B cell (primary cell): ENCODE data around the gene LMTK3. TPM values are rescaled to one million over a fixed set of nuclear protein-coding genes. Genes with fewer than 3 reads are reported as not detected.

Source experiments
- ATAC-seq: fragments of 200-7000 bp; cut with Tn5 transposase; one replicate; pipeline ENCODE4 v1.10.0; 2021; ENCODE audit warnings: low read depth, mild to moderate bottlenecking, moderate number of reproducible peaks, moderate library complexity
- CTCF ChIA-PET: fragments of 350-600 bp; sonication (Branson Sonifier 250); formaldehyde crosslinking; loops from one replicate; lab custom pipeline; 2021; ENCODE audit warnings: antibody characterized with exemption, inconsistent platforms; lab: Charles Lee
- POLR2A ChIA-PET: fragments of 350-600 bp; sonication (Branson Sonifier 250); formaldehyde crosslinking; loops from one replicate; lab custom pipeline; 2021; ENCODE audit warnings: antibody characterized with exemption; lab: Charles Lee
- DNase-seq: peaks from one replicate; pipeline ENCODE4 v3.0.0; 2013
- H2AFZ ChIP-seq: 2 replicates; pipeline ENCODE4 v1.6.1; 2012; ENCODE audit warnings: mild to moderate bottlenecking, low read depth, low read length; ENCODE audit not compliant: insufficient read depth, poor library complexity, severe bottlenecking
- H3K27ac ChIP-seq, 2 donors: 1 replicate in 1 of 2; 2 replicates in 1 of 2; pipeline ENCODE4 v1.5.1; 2012 to 2013; ENCODE audit warnings: low read length in 2 of 2, mild to moderate bottlenecking in 2 of 2, moderate library complexity in 1 of 2
- H3K27me3 ChIP-seq, 4 experiments: fragments of 200-600 bp in 1 of 4; sonication (generic) in 1 of 4; replicated peaks in 1 of 4; 1 replicate in 2 of 4; 2 replicates in 2 of 4; pipeline versions ENCODE4 v1.6.1 to v1.7.0; 2013 to 2016; ENCODE audit warnings: low read length in 3 of 4, mild to moderate bottlenecking in 2 of 4, mixed read lengths in 1 of 4, moderate library complexity in 1 of 4; ENCODE audit not compliant: insufficient read depth in 4 of 4, control insufficient read depth in 3 of 4; ENCODE audit errors: control extremely low read depth in 1 of 4
- H3K36me3 ChIP-seq, 2 experiments: replicated peaks in 1 of 2; 1 replicate in 1 of 2; 2 replicates in 1 of 2; pipeline versions ENCODE4 v1.6.1 to v1.7.1; 2013; ENCODE audit warnings: low read length in 1 of 2; ENCODE audit not compliant: insufficient read depth in 2 of 2, control insufficient read depth in 1 of 2; ENCODE audit errors: control extremely low read depth in 1 of 2, extremely low read depth in 1 of 2
- H3K4me1 ChIP-seq, 2 donors: fragments of 200-600 bp in 1 of 2; sonication (generic) in 1 of 2; 1 replicate in 1 of 2; 2 replicates in 1 of 2; pipeline versions ENCODE4 v1.5.1 to v1.6.1; 2013 to 2017; ENCODE audit warnings: low read length in 2 of 2; ENCODE audit not compliant: control insufficient read depth in 2 of 2, insufficient read depth in 2 of 2
- H3K4me2 ChIP-seq: replicated peaks from 2 replicates; pipeline ENCODE3; 2012; ENCODE audit warnings: mild to moderate bottlenecking, low read depth, low read length; ENCODE audit not compliant: poor library complexity, severe bottlenecking
- H3K4me3 ChIP-seq, 5 experiments: fragments of 200-600 bp in 1 of 5; sonication (generic) in 1 of 5; 1 replicate in 3 of 5; 2 replicates in 2 of 5; pipeline versions ENCODE4 v1.5.1 to v1.7.0; 2011 to 2016; ENCODE audit warnings: low read length in 4 of 5, mild to moderate bottlenecking in 4 of 5, low read depth in 2 of 5, control low read depth in 1 of 5, moderate library complexity in 1 of 5; ENCODE audit not compliant: insufficient read depth in 1 of 5; ENCODE audit errors: control extremely low read depth in 1 of 5, extremely low read depth in 1 of 5
- H3K79me2 ChIP-seq: fragments of 200-600 bp; sonication (generic); one replicate; pipeline ENCODE4 v1.6.0; 2016; ENCODE audit warnings: low read length; ENCODE audit not compliant: control insufficient read depth, insufficient read depth
- H3K9ac ChIP-seq: fragments of 200-600 bp; sonication (generic); 2 replicates; pipeline ENCODE4 v1.6.1; 2017; ENCODE audit warnings: mild to moderate bottlenecking, low read length, moderate library complexity
- H3K9me3 ChIP-seq, 3 donors: one replicate each; pipeline versions ENCODE4 v1.6.1 to v1.7.1; 2013; ENCODE audit warnings: low read length in 2 of 3; ENCODE audit not compliant: control insufficient read depth in 2 of 3, insufficient read depth in 1 of 3; ENCODE audit errors: control extremely low read depth in 1 of 3
- H4K20me1 ChIP-seq: 2 replicates; pipeline ENCODE4 v1.6.0; 2012; ENCODE audit warnings: mild to moderate bottlenecking, low read length; ENCODE audit not compliant: insufficient read depth, control insufficient read depth, poor library complexity, severe bottlenecking
- H3K27ac Mint-ChIP-seq: one replicate; pipeline ENCODE4 v1.8.0; 2021; ENCODE audit warnings: mixed read lengths
- H3K27me3 Mint-ChIP-seq: one replicate; pipeline ENCODE4 v1.8.0; 2021; ENCODE audit warnings: mixed read lengths
- H3K4me1 Mint-ChIP-seq: one replicate; pipeline ENCODE4 v1.8.0; 2021; ENCODE audit warnings: mixed read lengths
- H3K4me3 Mint-ChIP-seq: one replicate; pipeline ENCODE4 v1.8.0; 2021; ENCODE audit warnings: mixed read lengths
- H3K9me3 Mint-ChIP-seq: one replicate; pipeline ENCODE4 v1.8.0; 2022; ENCODE audit warnings: mixed read lengths; ENCODE audit not compliant: insufficient read depth
- EZH2 ChIP-seq: IDR thresholded peaks from 2 replicates; pipeline ENCODE4 v1.6.1; 2012; ENCODE audit warnings: borderline replicate concordance, low read depth, mild to moderate bottlenecking, moderate library complexity, low read length; ENCODE audit not compliant: insufficient read depth, poor library complexity, severe bottlenecking
- WGBS: methylation state at CpG from one replicate; pipeline ENCODE4 v1.1.5; 2013; ENCODE audit warnings: missing lambda C conversion rate; ENCODE audit not compliant: insufficient coverage; 5-methylcytosine and 5-hydroxymethylcytosine counted together
- intact Hi-C: fragments of 100-400 bp; cut with micrococcal nuclease; formaldehyde crosslinking; loops from one replicate; pipeline ENCODE4 v1.10.0; 2022
- polyA plus RNA-seq: library from polyadenylated mRNA; depleted of rRNA; stranded (reverse); fragments of >200 nt; gene quantifications from 2 replicates; pipeline ENCODE4 v1.2.3, GENCODE V29; 2012
- total RNA-seq, 2 donors: library from RNA; stranded (reverse); fragments of 120-200 nt in 1 of 2; gene quantifications; 1 replicate in 1 of 2; 2 replicates in 1 of 2; pipeline versions ENCODE4 v1.2.3 to v1.2.4, GENCODE V29; 2013 to 2022
- TF ChIP-seq, protein P1 (sequence below): fragments of 200-600 bp; IDR thresholded peaks from one replicate; pipeline ENCODE4 v1.8.0; 2022; ENCODE audit warnings: antibody characterized with exemption, mild to moderate bottlenecking

LMTK3 gene
- total and polyA plus RNA-seq, 2 donors (not counting 1 experiment from before 2014, with no cell fraction given): 0.19 to 1.6 TPM

DNA sequence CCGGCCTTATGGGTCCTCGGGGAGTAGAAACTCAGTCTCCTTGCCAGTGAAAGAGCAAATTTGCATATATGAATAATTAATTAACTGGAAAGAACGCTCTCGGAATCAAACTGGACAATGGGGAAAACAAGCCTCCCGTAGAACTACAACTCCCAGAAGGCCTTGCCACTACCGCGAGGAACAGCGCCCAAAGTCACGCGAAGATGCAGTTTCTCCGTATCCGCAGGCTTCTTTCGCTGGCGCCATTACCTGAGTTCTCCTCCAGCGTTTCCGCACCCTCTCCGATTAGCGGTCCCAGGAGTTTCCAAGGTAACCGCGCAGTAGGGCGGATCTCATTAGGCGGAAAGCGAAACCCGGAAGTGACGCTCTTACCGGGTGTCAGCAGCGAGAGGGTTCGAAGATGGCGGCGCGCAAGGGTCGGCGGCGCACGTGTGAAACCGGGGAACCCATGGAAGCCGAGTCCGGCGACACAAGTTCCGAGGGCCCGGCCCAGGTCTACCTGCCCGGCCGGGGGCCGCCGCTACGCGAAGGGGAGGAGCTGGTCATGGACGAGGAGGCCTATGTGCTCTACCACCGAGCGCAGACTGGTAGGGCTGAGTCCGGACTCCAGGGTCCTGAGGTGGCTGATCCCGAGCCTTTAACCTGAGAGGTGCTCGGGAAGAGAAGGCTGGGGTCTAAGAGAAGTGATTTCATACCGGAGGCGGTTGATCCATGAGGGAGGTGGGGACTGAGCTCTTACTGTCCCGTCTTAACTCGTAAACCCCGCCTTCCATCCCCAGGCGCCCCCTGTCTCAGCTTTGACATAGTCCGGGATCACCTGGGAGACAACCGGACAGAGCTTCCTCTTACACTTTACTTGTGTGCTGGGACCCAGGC lies 65.8 kb downstream of the LMTK3 start, which contains the start of gene GRWD1:
GRWD1 (plus strand) TSS at position 378 of the 876 bp plus-strand sequence; CDS start at position 401, 23 bp downstream.
- H3K36me3 ChIP-seq: peaks cover 0 to 35% of the 10 kb centered on the region in 2 experiments
- H3K27me3 ChIP-seq: peaks cover 0 to 24% (median 11%) of the 10 kb centered on the region in 4 experiments
- H3K27ac Mint-ChIP-seq: peak within 1 kb of the TSS; percentile 98
- H3K4me1 ChIP-seq: peaks cover 22 to 27% of the 10 kb centered on the region in 2 donors
- peak within 1 kb of the TSS; percentile 88 to 91 for H3K27ac ChIP-seq
- TF ChIP-seq, protein P1, sequence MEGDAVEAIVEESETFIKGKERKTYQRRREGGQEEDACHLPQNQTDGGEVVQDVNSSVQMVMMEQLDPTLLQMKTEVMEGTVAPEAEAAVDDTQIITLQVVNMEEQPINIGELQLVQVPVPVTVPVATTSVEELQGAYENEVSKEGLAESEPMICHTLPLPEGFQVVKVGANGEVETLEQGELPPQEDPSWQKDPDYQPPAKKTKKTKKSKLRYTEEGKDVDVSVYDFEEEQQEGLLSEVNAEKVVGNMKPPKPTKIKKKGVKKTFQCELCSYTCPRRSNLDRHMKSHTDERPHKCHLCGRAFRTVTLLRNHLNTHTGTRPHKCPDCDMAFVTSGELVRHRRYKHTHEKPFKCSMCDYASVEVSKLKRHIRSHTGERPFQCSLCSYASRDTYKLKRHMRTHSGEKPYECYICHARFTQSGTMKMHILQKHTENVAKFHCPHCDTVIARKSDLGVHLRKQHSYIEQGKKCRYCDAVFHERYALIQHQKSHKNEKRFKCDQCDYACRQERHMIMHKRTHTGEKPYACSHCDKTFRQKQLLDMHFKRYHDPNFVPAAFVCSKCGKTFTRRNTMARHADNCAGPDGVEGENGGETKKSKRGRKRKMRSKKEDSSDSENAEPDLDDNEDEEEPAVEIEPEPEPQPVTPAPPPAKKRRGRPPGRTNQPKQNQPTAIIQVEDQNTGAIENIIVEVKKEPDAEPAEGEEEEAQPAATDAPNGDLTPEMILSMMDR: no peak
- TF ChIP-seq EZH2: no peak
- intact Hi-C loops: loop anchor here (1.0 kb wide), 7 partner anchors 23 to 173 kb away; partner anchors contain the start of genes CYTH2, KDELR1, RPL18 and SPHK2
- H3K9me3 Mint-ChIP-seq: no peaks in the 10 kb centered on the region
- ChIA-PET POLR2A (interaction anchor here (1.2 kb wide), 1 partner anchor 24 kb away, joined by 3 read pairs; no protein-coding TSS in a partner anchor), CTCF (interaction anchor here (0.7 to 2.1 kb wide), 6 partner anchors 21 to 162 kb away, joined by 3 to 5 read pairs (median 4); partner anchors contain the start of gene GRIN2D)
- ATAC-seq: peak; percentile 87
- DNase-seq: peak; percentile 96
- H3K27me3 Mint-ChIP-seq: peaks cover 22% of the 10 kb centered on the region
- H3K4me2 ChIP-seq: peak within 1 kb of the TSS; percentile 78
- peaks cover 28% of the 10 kb centered on the region for H3K79me2 ChIP-seq
- WGBS: under 1% methylated on average over 54 of the region's 61 CpGs
- peak within 1 kb of the TSS; percentile 64 to 99 (median 94) for H3K4me3 ChIP-seq
- peaks cover 40% of the 10 kb centered on the region for H3K4me1 Mint-ChIP-seq
- peaks cover 0 to 21% (median 0%) of the 10 kb centered on the region in 3 donors for H3K9me3 ChIP-seq
- peak within 1 kb of the TSS; percentile 97 for H3K4me3 Mint-ChIP-seq
- H2AFZ ChIP-seq: peak within 1 kb of the TSS; percentile 98
- H4K20me1 ChIP-seq: no peaks in the 10 kb centered on the region
- peak within 1 kb of the TSS; percentile 95 for H3K9ac ChIP-seq
